Astrocyte of the cerebellum (primary cell): ENCODE measurements around the gene RPRD1A.
"Not testable (repeated sequence)": the region's sequence is repeated elsewhere in the genome, so short reads cannot be mapped to it uniquely, and the experiment has no call there.

Source experiments
- DNase-seq: peaks from one replicate; pipeline ENCODE4 v3.0.0-alpha.2; 2011; ENCODE audit warnings: low read depth
- H3K4me3 ChIP-seq: 2 replicates; pipeline ENCODE4 v1.5.1; 2011; ENCODE audit warnings: mild to moderate bottlenecking, low read depth, low read length, moderate library complexity
- in situ Hi-C: cut with HindIII; loops from 2 replicates; pipeline ENCODE4 v1.10.0; 2017; ENCODE audit warnings: low sequenced_read_pairs
- TF ChIP-seq, protein P1 (sequence below): IDR thresholded peaks from 2 replicates; pipeline ENCODE4 v1.5.1; 2012; ENCODE audit warnings: low read length, low read depth, moderate library complexity, mild to moderate bottlenecking; ENCODE audit errors: missing control alignments

Gene RPRD1A

GRCh38 chr18:36095936-36096519 lies 28.7 kb upstream of the RPRD1A start:
- in situ Hi-C loops, result no loop called here
- TF ChIP-seq, protein P1, sequence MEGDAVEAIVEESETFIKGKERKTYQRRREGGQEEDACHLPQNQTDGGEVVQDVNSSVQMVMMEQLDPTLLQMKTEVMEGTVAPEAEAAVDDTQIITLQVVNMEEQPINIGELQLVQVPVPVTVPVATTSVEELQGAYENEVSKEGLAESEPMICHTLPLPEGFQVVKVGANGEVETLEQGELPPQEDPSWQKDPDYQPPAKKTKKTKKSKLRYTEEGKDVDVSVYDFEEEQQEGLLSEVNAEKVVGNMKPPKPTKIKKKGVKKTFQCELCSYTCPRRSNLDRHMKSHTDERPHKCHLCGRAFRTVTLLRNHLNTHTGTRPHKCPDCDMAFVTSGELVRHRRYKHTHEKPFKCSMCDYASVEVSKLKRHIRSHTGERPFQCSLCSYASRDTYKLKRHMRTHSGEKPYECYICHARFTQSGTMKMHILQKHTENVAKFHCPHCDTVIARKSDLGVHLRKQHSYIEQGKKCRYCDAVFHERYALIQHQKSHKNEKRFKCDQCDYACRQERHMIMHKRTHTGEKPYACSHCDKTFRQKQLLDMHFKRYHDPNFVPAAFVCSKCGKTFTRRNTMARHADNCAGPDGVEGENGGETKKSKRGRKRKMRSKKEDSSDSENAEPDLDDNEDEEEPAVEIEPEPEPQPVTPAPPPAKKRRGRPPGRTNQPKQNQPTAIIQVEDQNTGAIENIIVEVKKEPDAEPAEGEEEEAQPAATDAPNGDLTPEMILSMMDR, result peak; percentile 36

GRCh38 chr18:36094431-36094830 lies 27.1 kb upstream of the RPRD1A start:
- in situ Hi-C loops, result no loop called here
- no peak overlapping the region for H3K4me3 ChIP-seq
- TF ChIP-seq, protein P1, result no peak
- no peak for DNase-seq

More at GRCh38 chr18:36095936-36096519, 28.7 kb upstream of the RPRD1A start:
- DNase-seq, result peak; percentile 63
- H3K4me3 ChIP-seq, result no peak overlapping the region

GRCh38 chr18:36092116-36092515 lies 24.8 kb upstream of the RPRD1A start:
- DNase-seq, in situ Hi-C loops: not testable (repeated sequence)

GRCh38 chr18:36089001-36089400 lies 21.6 kb upstream of the RPRD1A start:
- in situ Hi-C loops, result no loop called here
- TF ChIP-seq, protein P1, result no peak
- no peak overlapping the region for H3K4me3 ChIP-seq
- DNase-seq, result no peak

More at GRCh38 chr18:36092116-36092515, 24.8 kb upstream of the RPRD1A start:
- not testable (repeated sequence) for H3K4me3 ChIP-seq

DNA sequence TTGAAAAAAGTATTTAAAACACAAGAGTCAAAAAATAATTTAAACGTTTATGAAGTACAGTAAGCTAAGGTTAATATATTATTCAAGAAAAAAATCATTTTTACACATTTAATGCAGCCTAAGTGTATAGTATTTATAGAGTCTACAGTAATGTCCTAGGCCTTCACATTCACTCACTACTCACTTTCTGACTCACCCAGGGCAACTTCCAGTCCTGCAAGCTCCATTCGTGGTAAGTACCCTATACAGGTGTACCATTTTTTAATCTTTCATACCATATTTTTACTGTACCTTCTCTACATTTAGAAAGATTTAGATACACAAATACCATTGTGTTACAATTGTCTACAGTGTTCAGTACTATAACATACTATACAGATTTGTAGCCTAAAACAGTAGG lies 20.9 kb upstream of the RPRD1A start:
- no peak for DNase-seq
- in situ Hi-C loops, result no loop called here

DNA sequence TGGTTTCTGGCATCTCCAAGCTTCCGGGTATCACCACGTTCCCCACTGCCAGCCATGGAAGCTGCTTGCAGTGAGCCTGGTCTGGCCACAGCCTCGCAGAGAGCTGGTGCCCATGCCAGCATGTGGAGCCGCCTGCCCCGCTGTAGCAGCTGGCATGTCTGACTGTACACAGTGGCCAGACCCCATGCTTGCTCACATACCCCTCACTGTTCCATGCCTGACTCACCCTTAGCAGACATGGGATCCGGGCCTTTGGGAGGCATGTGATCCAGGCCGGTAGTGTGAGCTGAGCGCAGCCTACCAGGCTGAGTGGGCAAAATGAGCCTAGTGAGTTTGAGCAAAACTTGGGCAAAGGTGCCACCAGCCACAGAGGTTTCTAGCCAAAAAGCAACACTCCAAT lies 18.8 kb upstream of the RPRD1A start:
- H3K4me3 ChIP-seq, result no peak overlapping the region
- no peak for DNase-seq
- TF ChIP-seq, protein P1, result no peak
- in situ Hi-C loops, result no loop called here

More for the DNA sequence above, 20.9 kb upstream of the RPRD1A start:
- no peak overlapping the region for H3K4me3 ChIP-seq
- TF ChIP-seq, protein P1, result no peak

DNA sequence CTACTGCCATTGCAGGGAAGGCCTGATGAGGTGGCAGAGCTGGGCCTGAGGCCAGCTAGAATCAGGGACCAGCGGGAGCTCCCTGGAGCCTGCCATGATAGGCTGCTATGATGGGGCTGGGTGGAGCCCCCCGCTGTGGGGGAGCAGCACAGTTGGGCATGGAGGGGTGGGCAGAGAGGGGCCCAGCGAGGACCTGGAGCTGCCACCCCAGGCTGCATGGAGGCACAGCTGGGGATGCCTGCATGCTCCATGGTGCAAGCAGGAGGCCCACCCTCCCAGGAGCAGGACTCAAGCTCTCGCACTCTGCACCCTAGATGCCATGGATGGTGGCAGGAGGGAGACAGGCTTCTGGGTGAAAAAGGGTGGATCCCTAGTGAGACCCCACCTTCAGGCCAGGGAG lies 17.8 kb upstream of the RPRD1A start:
- no peak for DNase-seq
- in situ Hi-C loops, result no loop called here
- H3K4me3 ChIP-seq, result no peak overlapping the region
- TF ChIP-seq, protein P1, result no peak
